Ovary (tissue), 3 donors: Measurements from ENCODE around the gene PUS1.
"Not testable (repeated sequence)": the region's sequence is repeated elsewhere in the genome, so short reads cannot be mapped to it uniquely, and the experiment has no call there.

Experiments
- POLR2A ChIP-seq: fragments of 450-650 bp; IDR thresholded peaks from one replicate; pipeline ENCODE4 v1.6.1; 2017; ENCODE audit warnings: antibody characterized with exemption, mild to moderate bottlenecking, moderate library complexity
- TF ChIP-seq, protein P1 (sequence below), 3 donors: fragments of 450-650 bp in 2 of 3; fragments of 200-600 bp in 1 of 3; IDR thresholded peaks; one replicate each; pipeline versions ENCODE4 v1.5.1 to v1.8.0; 2016 to 2022; ENCODE audit warnings: antibody characterized with exemption in 3 of 3, mild to moderate bottlenecking in 1 of 3
- donor health status: DM: no; HTN: no; CAD: no.

DNA sequence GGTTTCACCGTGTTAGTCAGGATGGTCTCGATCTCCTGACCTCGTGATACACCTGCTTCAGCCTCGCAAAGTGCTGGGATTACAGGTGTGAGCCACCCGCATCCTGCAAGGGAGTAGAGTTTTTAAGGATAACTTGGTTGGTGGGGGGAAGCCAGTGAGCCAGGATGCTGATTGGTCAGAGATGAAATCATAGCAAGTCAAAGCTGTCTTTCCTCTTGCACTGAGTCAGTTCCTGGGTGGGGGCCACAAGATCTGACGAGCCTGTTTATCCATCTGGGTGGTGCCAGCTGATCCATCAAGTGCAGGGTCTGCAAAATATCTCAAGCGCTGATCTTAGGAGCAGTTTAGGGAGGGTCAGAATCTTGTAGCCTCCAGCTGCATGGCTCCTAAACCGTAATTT is 44.0 kb upstream of the PUS1 start:
- not testable (repeated sequence) for TF ChIP-seq POLR2A
- TF ChIP-seq, protein P1, sequence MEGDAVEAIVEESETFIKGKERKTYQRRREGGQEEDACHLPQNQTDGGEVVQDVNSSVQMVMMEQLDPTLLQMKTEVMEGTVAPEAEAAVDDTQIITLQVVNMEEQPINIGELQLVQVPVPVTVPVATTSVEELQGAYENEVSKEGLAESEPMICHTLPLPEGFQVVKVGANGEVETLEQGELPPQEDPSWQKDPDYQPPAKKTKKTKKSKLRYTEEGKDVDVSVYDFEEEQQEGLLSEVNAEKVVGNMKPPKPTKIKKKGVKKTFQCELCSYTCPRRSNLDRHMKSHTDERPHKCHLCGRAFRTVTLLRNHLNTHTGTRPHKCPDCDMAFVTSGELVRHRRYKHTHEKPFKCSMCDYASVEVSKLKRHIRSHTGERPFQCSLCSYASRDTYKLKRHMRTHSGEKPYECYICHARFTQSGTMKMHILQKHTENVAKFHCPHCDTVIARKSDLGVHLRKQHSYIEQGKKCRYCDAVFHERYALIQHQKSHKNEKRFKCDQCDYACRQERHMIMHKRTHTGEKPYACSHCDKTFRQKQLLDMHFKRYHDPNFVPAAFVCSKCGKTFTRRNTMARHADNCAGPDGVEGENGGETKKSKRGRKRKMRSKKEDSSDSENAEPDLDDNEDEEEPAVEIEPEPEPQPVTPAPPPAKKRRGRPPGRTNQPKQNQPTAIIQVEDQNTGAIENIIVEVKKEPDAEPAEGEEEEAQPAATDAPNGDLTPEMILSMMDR (IDR thresholded peaks at IDR 0.05): not testable (repeated sequence)
